Activated CD8-positive, alpha-beta memory T cell treated with anti-CD3 and anti-CD28 coated beads, Interleukin-2, amount 50 U/mL, for 1 hour (primary cell): ENCODE measurements around the gene HMGCL.
A peak's percentile ranks its signal among the peaks of the same experiment; 100 is the strongest.
"Not testable (repeated sequence)": the region's sequence is repeated elsewhere in the genome, so short reads cannot be mapped to it uniquely, and the experiment has no call there.

ENCODE experiments used
- DNase-seq: peaks from one replicate; pipeline ENCODE4 v3.0.0-alpha.2; 2020; ENCODE audit errors: extremely low read depth

HMGCL gene

DNA sequence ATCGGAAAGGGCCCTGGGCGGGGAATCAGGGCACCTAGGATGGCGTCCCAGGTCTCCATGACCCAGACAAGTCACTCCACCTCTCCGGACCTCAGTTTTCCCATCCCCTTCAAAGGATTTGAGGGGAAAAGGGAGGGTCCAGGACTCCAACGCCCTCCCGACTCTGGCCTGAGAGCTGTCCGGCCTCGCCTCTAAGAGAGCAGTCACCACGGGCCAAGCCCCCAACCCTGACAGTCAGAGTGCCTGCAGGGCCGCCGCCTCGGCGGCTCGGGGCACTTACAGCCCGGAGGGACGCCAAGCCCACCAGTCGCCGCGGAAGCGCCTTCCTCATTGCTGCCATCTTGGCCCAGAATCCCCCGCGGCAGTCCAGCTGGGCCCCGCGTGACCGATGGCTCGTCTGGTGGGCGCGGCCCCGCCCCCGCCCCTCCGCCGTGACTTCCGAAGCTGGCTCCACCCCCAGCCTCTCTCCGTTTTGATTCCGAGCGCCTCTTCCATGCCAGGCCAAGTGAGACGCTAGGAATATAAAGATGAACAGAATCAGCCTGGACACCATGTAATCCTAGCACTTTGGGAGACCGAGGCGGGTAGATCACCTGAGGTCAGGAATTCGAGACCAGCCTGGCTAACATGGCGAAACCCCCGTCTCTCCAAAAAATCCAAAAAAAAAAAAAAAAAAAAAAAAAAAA is at the start of gene HMGCL:
Gene HMGCL (minus strand): TSS at position 354 of the 686 bp plus-strand sequence. CDS start 14 bp downstream, at position 340.
- DNase-seq = peak; percentile 63

DNA sequence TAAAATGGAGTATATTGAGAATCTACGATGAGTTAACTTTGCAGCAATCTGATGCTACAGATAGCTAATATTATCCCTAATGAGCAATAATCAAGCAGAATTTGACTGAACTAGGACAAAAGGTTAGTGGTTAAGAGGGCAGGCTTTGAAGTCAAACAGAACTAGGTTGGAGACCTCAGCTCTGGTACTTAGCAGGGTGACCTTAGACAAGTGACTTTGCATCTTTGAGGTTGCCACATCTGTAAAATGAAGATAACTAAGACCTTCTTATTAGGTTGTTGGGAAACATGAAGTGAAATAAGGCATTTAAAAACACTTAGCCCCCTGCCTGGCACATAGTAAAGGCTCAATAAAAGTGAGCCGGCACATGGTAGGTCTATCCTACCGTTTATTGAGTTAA is 47.2 kb upstream of the HMGCL start:
- no peak for DNase-seq

- no peak for DNase-seq
These were observed 43.8 kb upstream of the HMGCL start for GRCh38 chr1:23869051-23869450.

DNA sequence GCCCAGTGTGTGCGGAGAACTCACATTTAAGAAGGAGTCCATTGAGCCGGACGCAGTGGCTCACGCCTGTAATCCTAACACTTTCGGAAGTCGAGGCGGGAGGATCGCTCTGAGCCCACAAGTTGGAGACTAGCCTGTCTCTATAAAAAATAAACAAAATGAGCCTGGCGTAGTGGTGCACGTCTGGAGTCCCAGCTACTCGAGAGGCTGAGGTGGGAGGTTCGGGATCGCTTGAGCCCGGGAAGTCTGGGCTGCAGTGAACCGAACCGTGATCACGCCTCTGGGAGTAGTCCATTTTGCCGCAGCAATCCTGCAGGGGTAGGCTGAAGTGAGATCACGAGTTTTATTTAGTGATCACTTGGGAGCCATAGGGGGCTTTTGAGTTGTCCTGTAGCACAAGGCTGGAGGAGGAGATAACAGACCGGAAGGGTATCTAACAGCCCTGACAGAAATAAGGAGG is 43.4 kb upstream of the HMGCL start:
- DNase-seq = no peak

DNA sequence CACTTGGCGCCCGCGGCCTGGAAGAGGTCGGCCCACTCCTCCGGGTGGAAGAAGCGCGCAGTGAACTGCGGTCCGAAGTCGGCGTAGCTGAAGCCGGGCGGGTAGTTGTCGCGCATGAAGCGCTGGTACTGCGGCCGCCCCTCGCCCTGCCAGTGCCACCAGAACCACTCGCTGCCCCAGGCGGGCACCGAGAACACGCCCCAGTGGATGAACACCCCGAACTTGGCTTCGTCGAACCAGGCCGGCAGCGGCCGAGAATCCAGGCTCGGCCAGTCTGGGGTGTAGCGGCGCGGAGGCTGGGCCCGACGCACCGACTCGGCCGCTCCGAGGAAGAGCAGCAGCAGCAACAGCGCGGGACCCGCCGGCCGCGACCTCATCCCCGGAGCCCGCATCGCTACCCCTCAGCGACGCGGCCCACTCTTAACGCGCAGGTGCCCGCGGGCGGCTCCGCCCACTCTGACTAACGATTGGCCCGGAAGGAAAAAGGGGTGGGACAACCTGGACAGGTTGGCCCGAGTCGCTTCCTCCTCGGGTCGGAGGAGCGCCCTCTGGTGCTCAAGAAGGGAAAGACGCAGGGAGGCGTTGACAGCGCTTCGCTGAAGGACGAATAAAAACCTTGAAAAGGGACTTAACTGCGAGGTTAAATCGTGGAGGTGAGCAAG is 42.8 kb upstream of the HMGCL start, which contains the start of gene FUCA1:
Gene FUCA1 (minus strand): TSS at position 396 of the 662 bp plus-strand sequence. CDS start 4 bp downstream, at position 392.
- DNase-seq = peak; percentile 81

DNA sequence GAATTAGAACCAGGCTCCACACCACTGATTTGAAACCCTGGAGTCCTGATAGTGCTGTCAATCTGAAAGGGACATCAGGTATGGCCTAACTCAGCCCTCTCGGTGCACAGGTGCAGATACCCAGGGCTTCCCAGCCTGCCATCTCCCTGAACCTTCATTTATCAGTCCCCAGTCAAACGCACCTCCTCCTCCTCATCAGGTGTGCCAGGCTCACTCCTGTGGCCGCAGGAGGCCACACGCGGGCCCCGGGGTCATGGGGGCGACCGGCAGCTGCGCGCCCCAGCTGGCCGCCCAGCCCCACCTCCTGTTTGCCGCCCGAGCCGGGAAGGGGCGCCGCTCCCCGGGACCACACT is 42.3 kb upstream of the HMGCL start:
- DNase-seq = no peak

DNA sequence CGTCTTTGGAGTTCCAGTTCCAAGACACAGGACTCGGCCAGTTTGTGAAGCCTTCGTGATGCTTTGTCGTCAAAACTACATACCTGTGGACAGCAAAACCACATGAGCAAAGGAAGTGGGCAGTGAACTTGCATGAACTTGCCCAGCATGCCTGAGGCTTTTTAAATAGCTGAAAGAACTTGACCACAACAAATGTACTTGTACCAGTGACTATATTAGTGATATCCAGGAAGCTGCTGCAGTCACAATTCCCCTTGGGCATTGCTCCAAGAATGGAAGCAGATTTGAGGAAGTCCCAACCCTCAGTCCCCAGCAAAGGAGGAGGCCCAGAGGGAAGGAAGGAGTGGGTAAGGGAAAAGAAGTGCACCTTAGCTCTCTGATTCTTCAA is 40.3 kb upstream of the HMGCL start:
- no peak for DNase-seq

DNA sequence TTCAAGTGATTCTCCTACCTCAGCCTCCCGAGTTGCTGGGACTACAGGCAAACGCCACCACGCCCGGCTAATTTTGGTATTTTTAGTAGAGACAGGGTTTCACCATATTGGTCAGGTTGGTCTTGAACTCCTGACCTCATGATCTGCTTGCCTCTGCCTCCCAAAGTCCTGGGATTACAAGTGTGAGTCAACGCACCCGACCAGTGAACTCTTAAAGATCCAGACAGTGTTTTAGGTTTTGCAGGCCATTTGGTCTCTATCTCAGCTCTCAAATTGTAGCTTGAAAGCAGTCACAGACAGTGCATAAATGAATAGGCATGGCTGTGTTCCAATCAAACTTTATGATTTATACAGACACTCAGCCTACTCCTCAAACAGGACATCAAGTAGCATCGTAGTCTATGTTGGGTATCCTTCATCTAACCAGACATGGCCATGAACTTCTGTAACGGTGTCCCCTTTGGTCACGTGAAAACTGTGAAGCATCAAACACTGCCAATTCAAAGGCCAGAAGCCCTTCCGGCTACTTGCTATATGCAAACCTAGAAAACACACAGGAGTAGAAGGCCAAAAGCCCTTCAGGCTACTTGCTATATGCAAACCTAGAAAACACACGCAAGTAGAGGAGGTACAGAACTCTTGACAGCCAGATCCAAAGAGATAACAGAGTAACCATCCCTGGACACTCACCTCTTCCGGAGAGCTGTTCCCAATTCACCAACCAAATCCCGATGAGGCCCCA is 39.7 kb upstream of the HMGCL start:
- no peak for DNase-seq

GRCh38 chr1:23862640-23863039 is 37.4 kb upstream of the HMGCL start:
- no peak for DNase-seq

- no peak for DNase-seq
These were observed 29.3 kb upstream of the HMGCL start for GRCh38 chr1:23854568-23854967.

DNA sequence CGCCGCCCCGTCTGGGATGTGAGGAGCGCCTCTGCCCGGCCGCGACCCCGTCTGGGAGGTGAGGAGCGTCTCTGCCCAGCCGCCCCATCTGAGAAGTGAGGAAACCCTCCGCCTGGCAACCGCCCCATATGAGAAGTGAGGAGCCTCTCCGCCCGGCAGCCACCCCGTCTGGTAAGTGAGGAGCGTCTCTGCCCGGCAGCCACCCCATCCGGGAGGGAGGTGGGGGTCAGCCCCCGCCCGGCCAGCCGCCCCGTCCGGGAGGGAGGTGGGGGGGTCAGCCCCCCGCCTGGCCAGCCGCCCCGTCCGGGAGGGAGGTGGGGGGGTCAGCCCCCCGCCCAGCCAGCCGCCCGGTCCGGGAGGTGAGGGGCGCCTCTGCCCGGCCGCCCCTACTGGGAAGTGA is 27.9 kb upstream of the HMGCL start:
- DNase-seq = not testable (repeated sequence)

- not testable (repeated sequence) for DNase-seq
These were observed 26.2 kb upstream of the HMGCL start for GRCh38 chr1:23851406-23851805.

GRCh38 chr1:23848673-23849616 is 23.7 kb upstream of the HMGCL start:
- no peak for DNase-seq

GRCh38 chr1:23847482-23848095 is 22.4 kb upstream of the HMGCL start:
- not testable (repeated sequence) for DNase-seq

- no peak for DNase-seq
These were observed 19.9 kb upstream of the HMGCL start for GRCh38 chr1:23845163-23845562.

- DNase-seq = no peak
These were observed 18.4 kb upstream of the HMGCL start for GRCh38 chr1:23843644-23844043.

DNA sequence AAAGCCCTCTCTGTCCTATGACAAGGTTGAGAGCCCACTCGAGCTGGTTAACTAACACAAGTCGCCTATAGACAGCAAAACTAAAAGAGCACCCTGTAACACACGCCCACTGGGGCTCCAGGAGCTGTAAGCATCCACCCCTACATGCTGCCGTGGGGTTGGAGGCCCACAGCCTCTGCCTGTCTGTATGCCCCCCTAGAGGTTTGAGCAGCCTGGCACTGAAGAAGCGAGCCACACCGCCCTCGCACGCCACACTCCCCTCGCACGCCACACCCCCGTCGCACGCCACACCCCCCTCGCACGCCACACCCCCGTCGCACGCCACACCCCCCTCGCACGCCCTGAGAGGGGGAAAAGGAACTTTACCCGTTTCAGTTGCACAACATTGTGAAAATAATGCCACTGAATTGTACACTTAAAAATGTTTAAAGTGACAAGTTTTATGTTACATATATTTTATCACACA is 13.2 kb upstream of the HMGCL start:
- peak; percentile 45 for DNase-seq

GRCh38 chr1:23837908-23838307 is 12.7 kb upstream of the HMGCL start:
- no peak for DNase-seq

DNA sequence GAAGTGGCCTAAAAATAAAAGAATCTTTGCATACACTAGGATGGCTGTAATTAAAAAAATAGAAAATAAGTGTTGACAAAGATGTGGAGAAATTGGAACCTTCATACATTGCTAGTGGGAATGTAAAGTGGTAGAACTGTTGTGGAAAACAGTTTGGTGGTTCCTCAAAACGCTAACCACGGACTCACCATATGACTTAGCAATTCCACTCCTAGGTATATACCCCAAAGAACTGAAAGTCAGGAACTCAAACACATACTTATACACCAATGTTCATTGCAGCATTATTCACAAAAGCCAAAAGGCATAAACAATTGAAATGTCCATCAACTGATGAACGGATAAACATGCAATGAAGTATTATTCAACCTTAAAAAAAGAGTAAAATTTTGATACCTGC is 10.8 kb upstream of the HMGCL start:
- DNase-seq = no peak

- DNase-seq = not testable (repeated sequence)
These were observed 8.9 kb upstream of the HMGCL start for GRCh38 chr1:23834156-23834555.

GRCh38 chr1:23827717-23828116 is 2.5 kb upstream of the HMGCL start:
- no peak for DNase-seq
